GM19099 (cell line): Measurements from ENCODE around the gene PDE6B.

ENCODE experiments used
- POLR2A ChIP-seq: IDR thresholded peaks from 3 replicates; pipeline ENCODE4 v1.6.1; 2011; ENCODE audit warnings: low read depth; ENCODE audit not compliant: insufficient read length; ENCODE audit errors: extremely low read depth

The PDE6B gene

GRCh38 chr4:655464-656151 lies 30.2 kb downstream of the PDE6B start:
- no peak for TF ChIP-seq POLR2A

DNA sequence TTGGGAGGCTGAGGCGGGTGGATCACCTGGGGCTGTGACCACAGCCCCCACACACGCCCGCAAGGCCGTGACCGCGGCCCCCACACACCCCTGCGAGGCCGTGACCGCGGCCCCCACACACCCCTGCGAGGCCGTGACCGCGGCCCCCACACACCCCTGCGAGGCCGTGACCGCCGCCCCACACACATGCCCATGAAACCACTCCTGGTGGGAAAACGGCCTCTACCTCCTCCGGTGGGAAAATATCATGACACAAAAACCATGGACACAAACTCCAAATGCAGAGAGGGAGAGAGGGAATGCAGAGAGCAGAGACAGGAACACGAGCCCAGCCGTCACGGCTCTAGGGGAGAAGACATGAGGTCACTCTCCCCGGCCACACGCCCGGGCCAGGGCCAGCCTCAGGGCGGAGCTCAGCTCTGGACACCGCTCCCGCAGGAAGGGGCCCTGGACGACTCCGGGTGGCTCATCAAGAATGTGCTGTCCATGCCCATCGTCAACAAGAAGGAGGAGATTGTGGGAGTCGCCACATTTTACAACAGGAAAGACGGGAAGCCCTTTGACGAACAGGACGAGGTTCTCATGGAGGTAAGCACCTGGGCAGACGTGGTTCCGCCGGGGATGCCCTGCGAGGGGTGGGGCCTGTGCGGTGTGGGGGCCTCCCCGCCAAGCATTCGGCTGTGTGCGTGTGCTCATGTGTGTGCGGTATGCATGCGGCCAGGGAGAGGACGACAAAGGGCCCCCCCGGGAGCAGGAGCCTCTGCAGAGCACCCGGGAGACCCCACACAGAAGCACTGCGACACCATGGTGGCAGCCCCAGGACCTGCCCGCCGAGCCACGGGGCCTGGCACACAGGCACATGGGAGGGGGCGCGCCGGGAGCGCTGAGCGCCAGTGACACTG lies 31.3 kb downstream of the PDE6B start:
- TF ChIP-seq POLR2A, result no peak

GRCh38 chr4:657338-657833 lies 32.0 kb downstream of the PDE6B start:
- no peak for TF ChIP-seq POLR2A

DNA sequence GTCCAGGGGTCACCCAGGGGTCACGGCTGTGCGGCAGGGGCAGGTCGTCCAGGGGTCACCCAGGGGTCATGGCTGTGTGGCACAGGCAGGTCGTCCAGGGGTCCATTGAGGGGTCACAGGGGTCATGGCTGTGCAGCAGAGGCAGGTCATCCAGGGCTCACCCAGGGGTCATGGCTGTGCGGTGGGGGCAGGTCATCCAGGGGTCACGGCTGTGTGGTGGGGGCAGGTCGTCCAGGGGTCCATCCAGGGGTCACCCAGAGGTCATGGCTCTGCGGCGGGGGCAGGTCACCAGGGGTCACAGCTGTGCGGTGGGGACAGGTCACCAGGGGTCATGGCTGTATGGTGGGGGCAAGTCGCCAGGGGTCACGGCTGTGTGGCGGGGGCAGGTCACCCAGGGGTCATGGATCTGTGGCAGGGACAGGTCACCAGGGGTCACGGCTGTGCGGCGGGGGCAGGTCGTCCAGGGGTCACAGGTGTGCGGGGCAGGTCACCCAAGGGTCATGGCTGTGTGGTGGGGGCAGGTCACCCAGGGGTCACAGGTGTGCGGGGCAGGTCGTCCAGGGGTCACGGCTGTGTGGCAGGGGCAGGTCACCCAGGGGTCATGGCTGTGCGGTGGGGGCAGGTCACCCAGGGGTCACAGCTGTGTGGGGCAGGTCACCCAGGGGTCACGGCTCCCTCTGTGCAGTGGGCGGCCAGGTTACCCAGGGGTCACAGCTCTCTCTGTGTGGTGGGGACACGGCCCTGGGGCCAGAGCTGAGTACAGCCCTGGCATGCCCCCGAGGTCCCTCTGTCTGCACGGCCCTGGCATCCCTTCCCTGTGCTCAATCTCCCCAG lies 32.7 kb downstream of the PDE6B start:
- no peak for TF ChIP-seq POLR2A

DNA sequence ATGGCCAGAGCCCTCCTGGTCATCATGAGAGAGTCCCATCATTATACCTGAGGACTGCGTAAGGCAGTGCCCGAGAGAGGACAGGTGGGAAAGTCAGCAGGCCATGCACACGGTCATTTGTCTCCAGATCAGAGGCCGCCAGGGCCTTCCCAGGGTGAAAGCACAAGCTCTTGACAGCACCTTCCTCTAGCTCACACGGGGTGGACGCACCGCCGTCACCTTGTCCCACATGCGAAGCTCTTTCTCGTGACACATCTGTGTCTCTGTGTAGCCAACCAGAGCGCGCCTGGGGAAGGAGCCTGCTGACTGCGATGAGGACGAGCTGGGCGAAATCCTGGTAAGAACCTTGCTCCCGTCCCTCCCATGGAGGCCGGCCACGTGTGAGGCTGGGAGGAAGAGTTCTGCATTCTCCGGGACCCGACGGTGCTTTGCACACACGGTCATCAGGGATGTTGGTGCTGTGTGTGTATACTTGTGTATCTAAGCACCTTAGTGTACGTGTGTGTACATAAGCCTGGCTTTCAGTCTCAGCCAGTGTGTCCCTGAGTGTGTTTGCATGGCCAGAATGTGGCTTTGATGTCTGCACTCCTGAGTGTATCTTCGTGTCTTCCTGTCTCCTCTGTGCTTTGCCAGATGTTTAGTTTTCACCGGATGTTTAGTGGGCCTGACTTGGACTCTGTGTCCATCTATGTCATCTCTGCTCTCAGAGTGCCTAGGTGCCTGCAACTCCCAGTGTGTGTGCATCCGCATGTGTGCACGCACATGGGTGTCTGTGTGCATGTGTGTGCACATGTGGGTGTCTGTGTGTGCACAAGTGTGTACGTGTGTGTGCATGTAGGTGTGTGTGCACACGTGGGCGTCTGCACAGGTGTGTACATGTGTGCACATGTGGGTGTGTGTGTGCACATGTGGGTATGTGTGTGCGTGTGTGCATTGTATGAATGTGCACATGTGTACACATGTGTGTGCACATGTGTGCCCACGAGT lies 33.6 kb downstream of the PDE6B start:
- TF ChIP-seq POLR2A, result no peak

DNA sequence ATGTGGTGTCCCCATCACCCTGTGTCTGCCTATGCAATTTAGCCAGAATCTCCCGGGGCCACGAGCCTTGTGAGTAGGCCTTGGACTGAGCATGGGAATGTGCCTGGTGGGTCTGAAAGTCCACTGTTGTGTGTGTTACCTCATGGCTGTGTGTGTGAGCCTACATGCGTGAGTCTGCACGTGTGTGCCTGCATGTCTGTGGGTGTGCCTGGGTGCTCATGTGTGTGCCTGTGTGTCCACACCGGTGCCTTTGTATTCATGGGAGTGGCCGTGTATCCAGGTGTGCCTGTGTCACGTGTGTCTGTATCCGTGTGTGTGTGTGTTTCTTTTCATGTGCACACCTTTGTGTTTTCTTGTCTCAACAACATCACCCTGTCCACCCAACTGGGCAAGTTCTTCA lies 34.5 kb downstream of the PDE6B start:
- no peak for TF ChIP-seq POLR2A

DNA sequence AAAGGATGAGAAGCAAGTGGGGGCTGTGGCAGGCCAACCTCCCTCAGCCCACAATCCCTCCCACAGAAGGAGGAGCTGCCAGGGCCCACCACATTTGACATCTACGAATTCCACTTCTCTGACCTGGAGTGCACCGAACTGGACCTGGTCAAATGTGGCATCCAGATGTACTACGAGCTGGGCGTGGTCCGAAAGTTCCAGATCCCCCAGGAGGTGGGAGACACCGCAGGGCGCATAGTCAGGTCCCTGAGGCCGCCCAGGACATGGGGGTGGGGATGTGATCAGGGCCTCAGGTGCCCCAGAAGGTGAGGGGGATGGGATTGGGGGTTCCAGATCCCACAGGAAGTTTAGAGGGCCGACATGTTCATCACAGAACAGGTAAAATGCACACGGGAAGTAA lies 35.0 kb downstream of the PDE6B start:
- no peak for TF ChIP-seq POLR2A

DNA sequence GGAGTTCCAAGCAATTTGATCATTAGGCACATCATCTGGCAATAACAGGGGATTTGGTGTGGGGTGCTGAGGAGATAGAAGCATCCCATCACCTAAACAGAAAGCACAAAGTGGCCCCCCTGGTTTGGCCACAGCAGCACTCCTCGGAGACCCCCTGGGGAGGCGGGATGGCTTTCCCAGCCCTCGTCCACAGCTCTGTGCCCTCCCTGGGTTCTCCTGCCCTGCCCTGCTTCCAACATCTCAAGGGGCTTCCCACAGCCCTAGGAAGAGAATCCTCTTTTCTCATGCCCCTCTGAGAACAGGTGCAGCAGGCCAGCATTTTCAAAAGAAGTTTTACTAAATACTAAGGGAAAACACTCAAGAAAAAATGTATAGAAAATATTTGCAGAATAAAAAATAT lies 35.9 kb downstream of the PDE6B start:
- no peak for TF ChIP-seq POLR2A

DNA sequence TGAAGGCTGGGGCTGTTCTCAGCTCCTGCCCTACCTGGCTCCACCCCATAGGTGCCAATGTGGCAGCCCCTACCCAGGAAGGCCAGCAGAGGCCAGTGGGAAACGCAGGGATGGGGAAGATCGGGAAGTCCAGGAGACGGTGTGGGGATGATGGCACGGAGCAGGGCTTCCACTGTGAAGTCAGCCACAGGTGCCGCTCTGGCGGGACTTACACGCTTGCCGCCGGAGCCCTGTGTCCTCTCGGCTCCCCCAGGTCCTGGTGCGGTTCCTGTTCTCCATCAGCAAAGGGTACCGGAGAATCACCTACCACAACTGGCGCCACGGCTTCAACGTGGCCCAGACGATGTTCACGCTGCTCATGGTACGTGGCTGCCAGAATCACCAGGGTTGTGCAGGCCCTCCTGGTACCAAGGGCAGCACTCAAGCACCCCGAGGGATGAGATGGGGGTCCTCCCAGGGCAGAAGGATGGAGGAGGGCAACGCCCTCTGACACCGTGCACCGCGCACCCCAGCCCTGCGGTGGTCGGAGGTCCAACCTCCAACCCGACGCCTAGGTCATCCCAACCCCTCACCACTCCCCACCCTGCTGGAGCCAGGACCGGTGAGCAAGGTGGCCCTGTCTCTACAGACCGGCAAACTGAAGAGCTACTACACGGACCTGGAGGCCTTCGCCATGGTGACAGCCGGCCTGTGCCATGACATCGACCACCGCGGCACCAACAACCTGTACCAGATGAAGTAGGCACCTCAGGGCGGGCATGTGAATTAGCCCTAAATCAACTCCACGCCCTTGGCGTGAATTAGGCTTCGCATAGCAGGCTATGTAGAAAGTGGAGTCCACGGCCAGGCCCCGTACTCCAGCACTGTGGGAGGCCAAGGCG lies 36.7 kb downstream of the PDE6B start:
- no peak for TF ChIP-seq POLR2A

DNA sequence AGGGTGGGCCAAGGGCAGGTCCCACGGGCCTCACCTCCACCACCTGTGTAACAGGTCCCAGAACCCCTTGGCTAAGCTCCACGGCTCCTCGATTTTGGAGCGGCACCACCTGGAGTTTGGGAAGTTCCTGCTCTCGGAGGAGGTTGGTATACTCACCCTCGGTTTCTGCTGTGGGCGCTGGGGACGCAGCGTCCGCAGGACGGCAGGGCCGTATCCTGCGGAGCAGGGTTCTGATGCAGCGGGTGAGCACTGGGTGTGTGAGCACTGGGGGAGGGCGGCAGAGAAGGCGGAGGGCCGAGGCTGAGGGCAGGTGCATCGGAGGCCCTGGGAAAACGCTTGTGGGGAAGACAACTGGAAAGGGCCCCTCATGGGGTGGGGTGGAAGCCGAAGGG lies 37.7 kb downstream of the PDE6B start:
- TF ChIP-seq POLR2A, result no peak

DNA sequence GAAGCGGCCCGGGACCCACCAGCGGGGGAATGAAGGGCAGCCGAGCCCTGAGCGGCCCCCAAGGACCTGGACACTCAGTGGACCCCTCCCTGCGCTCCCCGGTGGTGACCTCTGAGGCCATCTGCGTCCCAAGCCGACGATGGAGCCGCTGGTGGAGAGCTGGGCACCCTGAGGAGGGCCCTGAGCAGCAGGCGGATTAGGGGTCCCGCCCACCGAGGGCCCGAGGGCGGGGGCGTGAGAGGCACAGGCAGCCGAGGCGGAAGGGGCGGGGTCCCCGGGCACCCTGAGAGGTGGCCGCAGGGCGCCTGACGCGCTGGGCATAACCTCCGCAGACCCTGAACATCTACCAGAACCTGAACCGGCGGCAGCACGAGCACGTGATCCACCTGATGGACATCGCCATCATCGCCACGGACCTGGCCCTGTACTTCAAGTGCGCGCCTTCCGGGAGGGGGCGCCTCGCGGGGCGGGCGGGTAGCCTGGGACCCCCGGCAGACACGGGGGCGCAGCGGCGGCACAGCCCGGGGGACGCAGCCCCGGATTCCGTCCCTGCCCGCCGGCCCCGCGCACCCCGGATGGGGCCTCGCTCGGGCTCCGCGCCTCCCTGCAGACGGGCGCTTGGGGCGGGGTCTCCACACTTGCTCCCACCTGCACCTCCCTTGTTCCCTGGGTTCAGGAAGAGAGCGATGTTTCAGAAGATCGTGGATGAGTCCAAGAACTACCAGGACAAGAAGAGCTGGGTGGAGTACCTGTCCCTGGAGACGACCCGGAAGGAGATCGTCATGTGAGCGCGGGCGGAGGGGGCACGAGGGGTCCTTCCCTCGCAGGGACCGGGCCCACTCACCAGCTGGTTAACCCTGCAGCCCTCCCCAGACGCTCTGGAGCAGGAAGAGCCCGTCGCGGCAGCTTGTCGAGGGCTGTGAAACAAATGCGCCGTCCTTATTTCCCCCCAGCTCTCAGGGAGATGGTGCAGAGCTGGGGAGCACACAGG lies 38.4 kb downstream of the PDE6B start:
- TF ChIP-seq POLR2A, result peak; percentile 47

DNA sequence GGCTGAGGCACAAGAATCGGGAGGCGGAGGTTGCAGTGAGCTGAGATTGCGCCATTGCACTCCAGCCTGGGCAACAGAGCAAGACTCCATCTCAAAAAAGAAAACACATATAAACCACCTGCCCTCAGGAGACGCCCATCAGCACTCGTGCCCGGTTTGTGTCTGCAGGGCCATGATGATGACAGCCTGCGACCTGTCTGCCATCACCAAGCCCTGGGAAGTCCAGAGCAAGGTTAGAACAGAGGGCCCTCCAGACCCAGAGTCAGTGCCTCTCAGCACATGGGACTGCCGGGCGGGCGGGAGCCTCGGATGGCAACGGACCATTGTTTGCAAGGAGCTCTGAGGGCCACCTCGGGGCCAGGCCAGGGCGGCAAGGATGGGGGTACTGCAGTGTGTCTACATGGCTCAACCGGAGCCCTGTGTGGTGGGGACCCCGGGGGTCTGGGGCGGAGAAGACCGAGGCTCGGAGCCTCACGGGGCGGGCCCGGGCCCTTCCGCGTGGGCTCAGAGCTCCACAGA lies 39.4 kb downstream of the PDE6B start:
- TF ChIP-seq POLR2A, result no peak
